CD14-positive monocyte (primary cell): ENCODE results near the gene MATCAP1. TPM values are rescaled to one million over a fixed set of nuclear protein-coding genes. Genes with fewer than 3 reads are reported as not detected.

Experiments
- DNase-seq, 3 donors: peaks; one replicate each; pipeline ENCODE4 v3.0.0-alpha.2; 2011 to 2022
- H2AFZ ChIP-seq: 2 replicates; pipeline ENCODE4 v1.6.0; 2012; ENCODE audit warnings: mild to moderate bottlenecking, low read depth, low read length, inconsistent platforms; ENCODE audit not compliant: insufficient read depth, poor library complexity, severe bottlenecking
- H3K27ac ChIP-seq, 2 donors: 1 replicate in 1 of 2; 2 replicates in 1 of 2; pipeline ENCODE4 v1.5.1; 2012 to 2013; ENCODE audit warnings: low read length in 2 of 2, control low read depth in 1 of 2, inconsistent platforms in 1 of 2, low read depth in 1 of 2, mild to moderate bottlenecking in 1 of 2
- H3K27me3 ChIP-seq, 2 donors: one replicate each; pipeline versions ENCODE4 v1.6.0 to v1.6.1; 2011 to 2013; ENCODE audit warnings: low read length in 2 of 2; ENCODE audit not compliant: control insufficient read depth in 2 of 2, insufficient read depth in 2 of 2
- H3K36me3 ChIP-seq, 2 donors: replicated peaks in 1 of 2; 1 replicate in 1 of 2; 2 replicates in 1 of 2; pipeline versions ENCODE4 v1.5.1 to v1.6.1; 2012 to 2013; ENCODE audit warnings: low read length in 2 of 2, control low read depth in 1 of 2, inconsistent platforms in 1 of 2, mild to moderate bottlenecking in 1 of 2; ENCODE audit not compliant: insufficient read depth in 2 of 2, control insufficient read depth in 1 of 2
- H3K4me1 ChIP-seq, 2 donors: 1 replicate in 1 of 2; 2 replicates in 1 of 2; pipeline versions ENCODE4 v1.5.1 to v1.6.1; 2012 to 2013; ENCODE audit warnings: low read length in 2 of 2, control low read depth in 1 of 2, inconsistent platforms in 1 of 2, mild to moderate bottlenecking in 1 of 2, moderate library complexity in 1 of 2; ENCODE audit not compliant: insufficient read depth in 2 of 2, control insufficient read depth in 1 of 2
- H3K4me2 ChIP-seq: replicated peaks from 2 replicates; pipeline ENCODE3; 2012; ENCODE audit warnings: low read length, moderate library complexity, mild to moderate bottlenecking; ENCODE audit not compliant: poor library complexity, severe bottlenecking; ENCODE audit errors: extremely low read depth
- H3K4me3 ChIP-seq, 3 experiments: fragments of 200-600 bp in 1 of 3; sonication (generic) in 1 of 3; replicated peaks in 1 of 3; 1 replicate in 2 of 3; 2 replicates in 1 of 3; pipeline ENCODE4 v1.5.1; 2011 to 2013; ENCODE audit warnings: low read length in 3 of 3, mild to moderate bottlenecking in 3 of 3, control low read depth in 2 of 3, low read depth in 2 of 3, inconsistent platforms in 1 of 3, moderate library complexity in 1 of 3
- H3K79me2 ChIP-seq: 2 replicates; pipeline ENCODE4 v1.6.0; 2012; ENCODE audit warnings: mild to moderate bottlenecking, control low read depth, inconsistent platforms, low read length, moderate library complexity; ENCODE audit not compliant: insufficient read depth
- H3K9ac ChIP-seq: 2 replicates; pipeline ENCODE4 v1.6.0; 2017; ENCODE audit warnings: low read length, mild to moderate bottlenecking; ENCODE audit not compliant: insufficient read depth, poor library complexity, severe bottlenecking
- H3K9me3 ChIP-seq, 2 donors: replicated peaks in 1 of 2; 1 replicate in 1 of 2; 2 replicates in 1 of 2; pipeline versions ENCODE4 v1.5.1 to v1.6.1; 2012 to 2013; ENCODE audit warnings: low read length in 2 of 2, control low read depth in 1 of 2; ENCODE audit not compliant: control insufficient read depth in 1 of 2, insufficient read depth in 1 of 2
- H4K20me1 ChIP-seq: 2 replicates; pipeline ENCODE4 v1.6.0; 2012; ENCODE audit warnings: mild to moderate bottlenecking, low read length, control low read depth, moderate library complexity; ENCODE audit not compliant: insufficient read depth
- H3K27ac Mint-ChIP-seq, 7 donors: one replicate each; pipeline ENCODE4 v1.8.0; 2020; ENCODE audit warnings: mild to moderate bottlenecking in 7 of 7, mixed read lengths in 7 of 7, moderate library complexity in 6 of 7, inconsistent platforms in 2 of 7
- H3K27me3 Mint-ChIP-seq, 3 donors: one replicate each; pipeline ENCODE4 v1.8.0; 2021 to 2022; ENCODE audit warnings: low read depth in 3 of 3, mild to moderate bottlenecking in 3 of 3, mixed read lengths in 3 of 3, moderate library complexity in 3 of 3, inconsistent platforms in 1 of 3
- H3K36me3 Mint-ChIP-seq, 2 donors: one replicate each; pipeline ENCODE4 v1.8.0; 2020; ENCODE audit warnings: mixed read lengths in 2 of 2, inconsistent platforms in 1 of 2, mild to moderate bottlenecking in 1 of 2
- H3K4me1 Mint-ChIP-seq: one replicate; pipeline ENCODE4 v1.8.0; 2020; ENCODE audit warnings: mild to moderate bottlenecking, mixed read lengths
- H3K4me3 Mint-ChIP-seq, 2 donors: one replicate each; pipeline ENCODE4 v1.8.0; 2020; ENCODE audit warnings: mild to moderate bottlenecking in 2 of 2, mixed read lengths in 2 of 2, moderate library complexity in 1 of 2
- H3K9me3 Mint-ChIP-seq, 7 donors: one replicate each; pipeline ENCODE4 v1.8.0; 2020 to 2022; ENCODE audit warnings: mixed read lengths in 7 of 7, mild to moderate bottlenecking in 6 of 7, moderate library complexity in 6 of 7, inconsistent platforms in 2 of 7
- WGBS: methylation state at CpG from one replicate; pipeline ENCODE4 v1.1.5; 2013; ENCODE audit warnings: missing lambda C conversion rate; ENCODE audit not compliant: insufficient coverage; 5-methylcytosine and 5-hydroxymethylcytosine counted together
- intact Hi-C, 2 donors: fragments of 100-400 bp; cut with micrococcal nuclease; formaldehyde crosslinking; loops; one replicate each; pipeline versions ENCODE4 v1.15.0 to v1.15.1; 2023
- polyA plus RNA-seq, 3 donors: library from polyadenylated mRNA; depleted of rRNA in 1 of 3; unstranded in 2 of 3; stranded (reverse) in 1 of 3; fragments of 300-500 nt in 2 of 3; fragments of >200 nt in 1 of 3; fragmentation: Illumina TruSeq in 2 of 3; gene quantifications; 1 replicate in 2 of 3; 2 replicates in 1 of 3; pipeline ENCODE4 v1.2.3, GENCODE V29; 2012 to 2021
- TF ChIP-seq, protein P1 (sequence below): fragments of 200-600 bp; IDR thresholded peaks from one replicate; pipeline ENCODE4 v1.8.0; 2022; ENCODE audit warnings: antibody characterized with exemption, mild to moderate bottlenecking

The MATCAP1 gene
- polyA plus RNA-seq, 3 donors, result 0.58 to 43.3 (median 0.99) TPM

DNA sequence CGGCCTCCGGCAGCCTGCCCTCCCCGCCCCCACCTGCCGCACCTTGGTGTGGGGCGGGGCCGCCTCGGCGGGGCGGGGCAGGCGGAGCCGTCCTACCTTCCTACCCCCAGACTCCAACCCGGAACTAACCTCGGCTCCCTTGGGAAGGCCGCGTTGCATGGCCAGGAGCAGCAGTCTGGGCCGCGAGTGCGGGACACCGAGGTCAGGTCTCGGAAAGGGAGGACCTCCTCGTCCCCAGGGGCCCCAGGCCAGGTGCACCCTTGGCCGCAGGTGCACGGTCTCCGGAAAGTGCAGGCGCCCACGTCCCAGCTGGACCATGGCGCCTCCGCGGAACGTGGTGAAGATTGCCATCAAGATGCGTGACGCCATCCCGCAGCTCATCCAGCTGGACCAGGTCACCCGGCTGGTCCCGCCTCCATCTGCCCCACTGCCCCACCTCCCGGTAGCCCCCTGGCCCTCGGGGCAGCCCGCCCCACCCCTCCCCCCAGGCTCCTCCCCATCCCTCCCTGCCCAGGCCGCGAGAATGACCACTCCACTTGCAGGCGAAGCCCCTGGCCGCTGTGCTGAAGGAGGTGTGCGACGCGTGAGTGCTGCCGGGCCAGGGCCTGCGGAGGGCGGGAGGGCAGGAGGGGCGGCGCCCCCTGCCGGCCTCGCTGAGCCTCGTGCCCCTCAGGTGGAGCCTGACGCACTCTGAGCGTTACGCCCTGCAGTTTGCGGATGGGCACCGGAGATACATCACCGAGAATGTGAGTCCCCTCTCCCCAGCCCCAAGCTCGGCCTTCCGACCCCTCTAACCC is 15.4 kb upstream of the MATCAP1 start, which contains the start of gene ELMO3:
TSS of gene ELMO3 (plus strand) at position 121 of the 797 bp plus-strand sequence. CDS start at position 317, 196 bp downstream.
- Histone ChIP-seq H3K9ac (no peak within 1 kb of the TSS), H4K20me1 (peaks cover 57% of the 10 kb centered on the region), H3K4me2 (no peak within 1 kb of the TSS), H3K9me3 (no peaks in the 10 kb centered on the region), H3K27ac (peak within 1 kb of the TSS in 1 of 2 donors; percentile 26), H3K36me3 (peaks cover 78 to 91% of the 10 kb centered on the region in 2 donors), H3K4me3 (no peak within 1 kb of the TSS), H3K4me1 (no peaks in the 10 kb centered on the region), H2AFZ (no peak within 1 kb of the TSS), H3K27me3 (no peaks in the 10 kb centered on the region), H3K79me2 (peaks cover 8% of the 10 kb centered on the region)
- H3K27ac Mint-ChIP-seq, result peak within 1 kb of the TSS in 3 of 7 donors; percentile 46 to 81 (median 79)
- TF ChIP-seq, protein P1, sequence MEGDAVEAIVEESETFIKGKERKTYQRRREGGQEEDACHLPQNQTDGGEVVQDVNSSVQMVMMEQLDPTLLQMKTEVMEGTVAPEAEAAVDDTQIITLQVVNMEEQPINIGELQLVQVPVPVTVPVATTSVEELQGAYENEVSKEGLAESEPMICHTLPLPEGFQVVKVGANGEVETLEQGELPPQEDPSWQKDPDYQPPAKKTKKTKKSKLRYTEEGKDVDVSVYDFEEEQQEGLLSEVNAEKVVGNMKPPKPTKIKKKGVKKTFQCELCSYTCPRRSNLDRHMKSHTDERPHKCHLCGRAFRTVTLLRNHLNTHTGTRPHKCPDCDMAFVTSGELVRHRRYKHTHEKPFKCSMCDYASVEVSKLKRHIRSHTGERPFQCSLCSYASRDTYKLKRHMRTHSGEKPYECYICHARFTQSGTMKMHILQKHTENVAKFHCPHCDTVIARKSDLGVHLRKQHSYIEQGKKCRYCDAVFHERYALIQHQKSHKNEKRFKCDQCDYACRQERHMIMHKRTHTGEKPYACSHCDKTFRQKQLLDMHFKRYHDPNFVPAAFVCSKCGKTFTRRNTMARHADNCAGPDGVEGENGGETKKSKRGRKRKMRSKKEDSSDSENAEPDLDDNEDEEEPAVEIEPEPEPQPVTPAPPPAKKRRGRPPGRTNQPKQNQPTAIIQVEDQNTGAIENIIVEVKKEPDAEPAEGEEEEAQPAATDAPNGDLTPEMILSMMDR, result peak; percentile 23
- 88% methylated on average over 44 of the region's 61 CpGs for WGBS
- peaks cover 15% of the 10 kb centered on the region for H3K4me1 Mint-ChIP-seq
- H3K36me3 Mint-ChIP-seq, result peaks cover 71 to 88% of the 10 kb centered on the region in 2 donors
- no peaks in the 10 kb centered on the region for H3K9me3 Mint-ChIP-seq
- no peak for DNase-seq
- peak within 1 kb of the TSS; percentile 3 to 58 for H3K4me3 Mint-ChIP-seq
- H3K27me3 Mint-ChIP-seq, result peaks cover 0 to 2% (median 1%) of the 10 kb centered on the region in 3 donors
- intact Hi-C loops, result no loop called here

DNA sequence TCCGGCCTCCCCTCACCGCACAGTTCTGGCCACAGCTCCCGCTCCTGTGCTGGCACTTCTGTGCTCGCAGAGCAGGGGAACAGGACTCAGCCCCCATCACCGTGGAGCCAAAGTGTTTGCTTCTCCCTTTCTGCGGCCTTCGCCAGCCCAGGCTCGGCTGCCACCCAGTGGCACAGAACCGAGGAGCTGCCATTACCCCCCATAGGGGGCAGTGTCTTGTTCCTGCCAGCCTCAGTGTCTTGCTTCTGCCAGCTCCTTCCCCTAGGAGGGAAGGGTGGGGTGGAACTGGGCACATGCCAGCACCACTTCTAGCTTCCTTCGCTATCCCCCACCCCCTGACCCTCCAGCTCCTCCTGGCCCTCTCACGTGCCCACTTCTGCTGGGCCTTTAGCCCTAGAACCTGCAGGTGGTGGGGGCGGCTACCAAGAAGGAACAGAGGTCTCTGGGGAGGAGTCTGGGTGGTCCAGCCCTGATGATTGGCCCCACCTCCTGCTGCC is 14.5 kb upstream of the MATCAP1 start:
- peak overlapping the region in 1 of 2 donors; percentile 26 for H3K27ac ChIP-seq
- H3K27me3 ChIP-seq, result no peaks in the 10 kb centered on the region
- Mint-ChIP-seq H3K27ac (peak overlapping the region in 3 of 7 donors; percentile 42 to 81 (median 79)), H3K36me3 (peaks cover 71 to 87% of the 10 kb centered on the region in 2 donors), H3K9me3 (no peaks in the 10 kb centered on the region), H3K27me3 (peaks cover 0 to 2% (median 1%) of the 10 kb centered on the region in 3 donors), H3K4me1 (peaks cover 24% of the 10 kb centered on the region), H3K4me3 (no peak overlapping the region)
- peaks cover 4% of the 10 kb centered on the region in 2 donors for H3K4me1 ChIP-seq
- peaks cover 17% of the 10 kb centered on the region for H3K79me2 ChIP-seq
- H3K36me3 ChIP-seq, result peaks cover 71 to 86% of the 10 kb centered on the region in 2 donors
- H3K9ac ChIP-seq, result no peak overlapping the region
- H3K9me3 ChIP-seq, result no peaks in the 10 kb centered on the region
- intact Hi-C loops, result no loop called here
- no peak overlapping the region for H3K4me3 ChIP-seq
- no peak overlapping the region for H3K4me2 ChIP-seq
- TF ChIP-seq, protein P1, result peak; percentile 69
- no peak overlapping the region for H2AFZ ChIP-seq
- 66% methylated on average over 5 of the region's 12 CpGs for WGBS
- DNase-seq, result peak; percentile 36 to 42 (median 41)
- H4K20me1 ChIP-seq, result peaks cover 64% of the 10 kb centered on the region
